K562 (cell line): ENCODE results near the gene OTOG. TPM values are rescaled to one million over a fixed set of nuclear protein-coding genes. Genes with fewer than 3 reads are reported as not detected.

Experiments
- ATAC-seq: fragments of 200-7000 bp; cut with Tn5 transposase; 3 replicates; pipeline ENCODE4 v1.9.1; 2020; ENCODE audit warnings: moderate library complexity
- BruUV-seq: library from RNA; stranded (reverse); fragments of 400-500 nt; replicated peaks from 2 replicates; lab custom pipeline; 2021; lab: Mats Ljungman, UMichigan
- CTCF ChIA-PET: fragments of 300-600 bp; formaldehyde crosslinking; extraction: SDS; loops from one replicate; lab custom pipeline; 2021; ENCODE audit warnings: low intra/inter-chr PET ratio; lab: Yijun Ruan, JAX
- POLR2A ChIA-PET: fragments of 300-600, 350-650 bp; sonication (Branson Sonifier 250); formaldehyde crosslinking; extraction: SDS; loops from one replicate; lab custom pipeline; 2021; ENCODE audit warnings: antibody characterized with exemption, inconsistent platforms; lab: Yijun Ruan, JAX
- DNase-seq, 4 experiments: peaks; one replicate each; pipeline versions ENCODE4 v3.0.0 to v3.0.0-alpha.2; 2011 to 2018; ENCODE audit warnings: low spot score in 3 of 4, mixed read lengths in 3 of 4; ENCODE audit errors: extremely low read depth in 1 of 4
- FAIRE-seq: peaks from 2 replicates; lab custom pipeline; 2011; peaks lifted over from hg19 to GRCh38; lab: Jason Lieb, UNC
- H2AFZ ChIP-seq: 2 replicates; pipeline ENCODE4 v1.6.0; 2011; ENCODE audit warnings: low read depth, low read length, control low read depth, inconsistent platforms
- H3K27ac ChIP-seq: fragments of 200-600 bp; 3 replicates; pipeline ENCODE4 v1.8.0; 2011; ENCODE audit warnings: low read depth, mild to moderate bottlenecking, control low read depth, inconsistent platforms, low read length, moderate library complexity, mixed read lengths; ENCODE audit errors: extremely low read depth
- H3K27me3 ChIP-seq, 2 experiments: fragments of 300-600 bp in 1 of 2; 2 replicates in 1 of 2; 3 replicates in 1 of 2; pipeline versions ENCODE4 v1.6.0 to v1.8.0; 2011; ENCODE audit warnings: inconsistent platforms in 2 of 2, low read length in 2 of 2, mild to moderate bottlenecking in 1 of 2, mixed read lengths in 1 of 2, moderate library complexity in 1 of 2; ENCODE audit not compliant: control insufficient read depth in 2 of 2, insufficient read depth in 2 of 2
- H3K36me3 ChIP-seq: fragments of 300-600 bp; 3 replicates; pipeline ENCODE4 v1.8.0; 2011; ENCODE audit warnings: mild to moderate bottlenecking, low read length, inconsistent platforms; ENCODE audit not compliant: control insufficient read depth, insufficient read depth
- H3K4me1 ChIP-seq, 2 experiments: fragments of 200-600 bp in 1 of 2; replicated peaks in 1 of 2; 2 replicates in 1 of 2; 3 replicates in 1 of 2; pipeline versions ENCODE4 v1.5.1 to v1.8.0; 2011; ENCODE audit warnings: inconsistent platforms in 2 of 2, low read length in 2 of 2, mild to moderate bottlenecking in 1 of 2, mixed read lengths in 1 of 2, moderate library complexity in 1 of 2; ENCODE audit not compliant: control insufficient read depth in 2 of 2, insufficient read depth in 2 of 2
- H3K4me2 ChIP-seq: 2 replicates; pipeline ENCODE4 v1.6.1; 2011; ENCODE audit warnings: low read length, control low read depth, inconsistent platforms, mixed read lengths; ENCODE audit not compliant: insufficient read depth
- H3K4me3 ChIP-seq: fragments of 200-600 bp; sonication (generic), shearing (Covaris generic); 2 replicates; pipeline ENCODE4 v1.5.1; 2016; ENCODE audit warnings: control low read depth, inconsistent platforms
- H3K79me2 ChIP-seq: fragments of 200-600 bp; 3 replicates; pipeline ENCODE4 v1.8.0; 2011; ENCODE audit warnings: low read length, inconsistent platforms; ENCODE audit not compliant: control insufficient read depth, insufficient read depth
- H3K9ac ChIP-seq, 2 experiments: 2 replicates each; pipeline versions ENCODE4 v1.6.0 to v1.6.1; 2011; ENCODE audit warnings: low read depth in 2 of 2, low read length in 2 of 2, control low read depth in 1 of 2, inconsistent platforms in 1 of 2, mild to moderate bottlenecking in 1 of 2, mixed read lengths in 1 of 2; ENCODE audit not compliant: insufficient read depth in 1 of 2
- H3K9me1 ChIP-seq: one replicate; pipeline ENCODE4 v1.6.0; 2011; ENCODE audit warnings: inconsistent platforms, mild to moderate bottlenecking, low read length, moderate library complexity; ENCODE audit not compliant: control insufficient read depth, insufficient read depth
- H3K9me3 ChIP-seq: replicated peaks from 2 replicates; pipeline ENCODE4 v1.5.1; 2011; ENCODE audit warnings: low read depth, low read length, inconsistent platforms; ENCODE audit not compliant: control insufficient read depth, insufficient read depth
- H4K20me1 ChIP-seq: replicated peaks from 2 replicates; pipeline ENCODE4 v1.6.1; 2011; ENCODE audit warnings: low read length, inconsistent platforms, mixed read lengths; ENCODE audit not compliant: control insufficient read depth, insufficient read depth
- CXXC5 ChIP-seq: fragments of 250-450 bp; sonication (Bioruptor Pico); IDR thresholded peaks from 2 replicates; pipeline ENCODE4 v1.8.0; 2022; ENCODE audit warnings: inconsistent platforms, mild to moderate bottlenecking, moderate library complexity
- ETS2 ChIP-seq: IDR thresholded peaks from 2 replicates; pipeline ENCODE4 v1.6.1; 2016; ENCODE audit warnings: borderline replicate concordance, missing genetic modification characterization, mild to moderate bottlenecking, moderate library complexity, missing compliant biosample characterization; ENCODE audit not compliant: poor library complexity, severe bottlenecking
- HMG20B ChIP-seq: fragments of 250-450 bp; sonication (Bioruptor Pico); IDR thresholded peaks from 2 replicates; pipeline ENCODE4 v1.5.0; 2021; ENCODE audit warnings: mild to moderate bottlenecking
- MBD2 ChIP-seq: sonication (generic); IDR thresholded peaks from 2 replicates; pipeline ENCODE4 v1.6.1; 2016; ENCODE audit warnings: low read depth, borderline replicate concordance
- MCM5 ChIP-seq: fragments of 450-650 bp; IDR thresholded peaks from 2 replicates; pipeline ENCODE4 v1.6.1; 2016; ENCODE audit warnings: low read depth
- POLR3A ChIP-seq: IDR thresholded peaks from 2 replicates; pipeline ENCODE4 v1.6.1; 2011; ENCODE audit warnings: borderline replicate concordance, mild to moderate bottlenecking, moderate library complexity; ENCODE audit not compliant: insufficient read length, insufficient read depth; ENCODE audit errors: extremely low read depth
- RBM39 ChIP-seq: fragments of 200-400 bp; formaldehyde crosslinking; optimal IDR thresholded peaks from 2 replicates; pipeline ENCODE3; 2018; ENCODE audit warnings: low read depth, low read length
- SPI1 ChIP-seq: IDR thresholded peaks from 2 replicates; pipeline ENCODE4 v1.6.1; 2011; ENCODE audit warnings: low read depth, low read length, control low read depth, borderline replicate concordance
- ZNF561 ChIP-seq: fragments of 450-650 bp; formaldehyde crosslinking; conservative IDR thresholded peaks from 2 replicates; pipeline ENCODE4 v1.4.0; 2020; ENCODE audit warnings: mild to moderate bottlenecking, moderate library complexity
- WGBS: fragments of 100-300 bp; shearing (Covaris generic); methylation state at CpG from one replicate; pipeline ENCODE4 v1.1.6; 2016; ENCODE audit warnings: low coverage, mixed read lengths; ENCODE audit not compliant: insufficient coverage; ENCODE audit errors: missing lambda C conversion rate; 5-methylcytosine and 5-hydroxymethylcytosine counted together
- in situ Hi-C: fragments of 300-500 bp; cut with MboI; formaldehyde crosslinking; loops from 4 replicates; pipeline ENCODE4 v1.15.0; 2018; ENCODE audit warnings: inconsistent platforms, mixed read lengths
- intact Hi-C: fragments of 100-400 bp; cut with micrococcal nuclease; formaldehyde crosslinking; loops from 2 replicates; pipeline ENCODE4 v1.14.2; 2022
- polyA plus RNA-seq, 8 experiments: library from polyadenylated mRNA; depleted of rRNA in 4 of 8; stranded (reverse) in 5 of 8; unstranded in 3 of 8; fragments of >200 nt; fragmentation: Nextera tagmentation in 2 of 8; fragmentation: Illumina TruSeq in 1 of 8; extraction: Ambion mirVana in 2 of 8; extraction: Trizol in 1 of 8; gene quantifications; 2 replicates each; pipeline versions ENCODE4 v1.2.1 to v1.2.3, GENCODE V29; 2011 to 2014; ENCODE audit warnings: inconsistent platforms in 1 of 8, missing spikeins in 1 of 8
- total RNA-seq, 7 experiments: library from RNA; depleted of rRNA in 6 of 7; stranded (reverse); fragments of >200 nt in 6 of 7; fragmentation: Illumina TruSeq in 2 of 7; extraction: Trizol in 2 of 7; gene quantifications; 2 replicates each; pipeline versions ENCODE4 v1.2.1 to v1.2.3, GENCODE V29; 2011 to 2021; ENCODE audit warnings: low replicate concordance in 1 of 7

The OTOG gene
- total and polyA plus RNA-seq, 9 of the 15 experiments (the other 6 are each of a cell fraction or from before 2014, with no cell fraction given), result not detected

- no peaks in the 10 kb centered on the region for H4K20me1 ChIP-seq
- H3K9ac ChIP-seq, result no peak overlapping the region
- peaks cover 12 to 47% of the 10 kb centered on the region in 2 experiments; a peak in 4 of 5 replicates for H3K27me3 ChIP-seq
- no TSS peak for BruUV-seq
- WGBS, result 1% methylated on average over 4 of the region's 4 CpGs
- H3K36me3 ChIP-seq, result no peaks in the 10 kb centered on the region
- in situ Hi-C loops, result no loop called here
- FAIRE-seq (no peak), DNase-seq (no peak), ATAC-seq (no peak)
- H3K4me2 ChIP-seq, result no peak overlapping the region
- no peak overlapping the region for H3K27ac ChIP-seq
- H3K9me1 ChIP-seq, result no peaks in the 10 kb centered on the region
- H3K4me3 ChIP-seq, result no peak overlapping the region
- no peak for TF ChIP-seq MBD2
- no peak for TF ChIP-seq POLR3A
- no peak for TF ChIP-seq MCM5
- no peaks in the 10 kb centered on the region for H3K79me2 ChIP-seq
- POLR2A ChIA-PET, result interaction anchor here (0.7 kb wide), 1 partner anchor 10 kb away, joined by 3 read pairs; no protein-coding TSS in a partner anchor
- H2AFZ ChIP-seq, result no peak overlapping the region
- CTCF ChIA-PET, result no interaction called here
- intact Hi-C loops, result no loop called here
- H3K4me1 ChIP-seq, result no peaks in the 10 kb centered on the region
- no peaks in the 10 kb centered on the region for H3K9me3 ChIP-seq
Observed at GRCh38 chr11:17588721-17589120, 41.7 kb downstream of the OTOG start.

DNA sequence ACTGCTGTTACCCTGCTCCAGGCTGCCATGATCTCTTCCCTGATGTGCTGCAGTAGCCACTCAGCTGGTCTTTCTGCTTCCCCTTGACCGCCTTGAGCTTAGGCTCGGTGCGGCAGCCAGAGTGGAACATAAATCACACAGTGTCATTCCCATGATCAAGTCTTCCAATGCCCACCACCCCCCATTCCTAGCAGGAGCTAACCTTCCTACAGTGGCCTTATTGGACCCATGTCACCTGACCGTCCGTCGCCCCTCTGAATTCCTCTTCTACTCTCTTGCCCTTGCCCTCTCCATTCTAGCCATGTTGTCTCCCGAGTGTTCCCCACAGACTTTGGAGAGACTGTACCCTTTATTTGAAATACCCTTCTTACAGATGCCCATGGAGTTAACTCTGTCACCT lies 43.4 kb downstream of the OTOG start:
- 2% methylated on average over 7 of the region's 7 CpGs for WGBS
- in situ Hi-C loops, result no loop called here
- H3K27me3 ChIP-seq, result peaks cover 12 to 47% of the 10 kb centered on the region in 2 experiments; a peak in 4 of 5 replicates
- TF ChIP-seq CXXC5 (no peak), ZNF561 (CRISPR knock-in tag) (no peak), ETS2 (tag) (no peak), SPI1 (no peak), RBM39 (no peak), HMG20B (CRISPR knock-in tag) (no peak)

More for the DNA sequence above, 43.4 kb downstream of the OTOG start:
- Histone ChIP-seq H3K27ac (no peak overlapping the region), H3K36me3 (no peaks in the 10 kb centered on the region), H3K9ac (no peak overlapping the region), H3K4me1 (no peaks in the 10 kb centered on the region), H3K79me2 (no peaks in the 10 kb centered on the region), H4K20me1 (no peaks in the 10 kb centered on the region), H3K9me3 (no peaks in the 10 kb centered on the region), H3K9me1 (no peaks in the 10 kb centered on the region), H2AFZ (no peak overlapping the region), H3K4me3 (no peak overlapping the region), H3K4me2 (no peak overlapping the region)
- CTCF ChIA-PET, result no interaction called here
- POLR2A ChIA-PET, result no interaction called here
- ATAC-seq (no peak), DNase-seq (no peak), FAIRE-seq (no peak)
- BruUV-seq, result no TSS peak
- intact Hi-C loops, result no loop called here
